GM18870 (cell line): Measurements from ENCODE around the gene UPK3A.
A peak's percentile ranks its signal among the peaks of the same experiment; 100 is the strongest.

Source experiments
- ATAC-seq: cut with Tn5 transposase; IDR thresholded peaks from one replicate; pipeline ENCODE4 v1.9.1; 2021; ENCODE audit warnings: moderate library complexity; ENCODE audit not compliant: unreplicated experiment

Gene UPK3A

DNA sequence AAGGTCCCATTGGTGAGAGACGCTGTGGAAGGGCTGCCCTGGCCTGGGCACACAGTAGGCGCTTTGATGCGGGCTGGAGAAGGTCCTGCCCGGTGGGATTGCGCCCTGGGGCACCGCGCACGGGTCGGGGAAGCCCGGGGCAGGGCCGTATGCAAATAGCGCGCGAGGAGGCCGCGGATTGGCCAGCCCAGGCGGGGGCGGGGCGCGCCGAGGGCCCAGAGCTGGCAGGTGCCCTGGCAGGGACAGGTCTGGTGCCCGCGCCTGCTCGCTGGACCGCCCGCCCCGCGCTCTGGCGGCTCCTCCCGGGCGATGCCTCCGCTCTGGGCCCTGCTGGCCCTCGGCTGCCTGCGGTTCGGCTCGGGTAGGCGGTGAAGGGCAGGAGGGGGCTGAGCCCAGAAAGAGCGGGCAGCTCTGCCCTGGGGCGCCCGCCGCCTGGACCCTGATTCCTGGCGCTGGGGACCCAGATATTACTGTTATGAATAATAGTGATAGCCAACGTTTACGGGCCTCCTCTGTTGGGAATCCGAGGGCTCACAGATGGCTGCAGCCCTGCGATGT is at the start of gene UPK3A:
Gene UPK3A (plus strand): TSS at position 245 of the 558 bp plus-strand sequence. CDS start 65 bp downstream, at position 310.
- ATAC-seq, result no peak

DNA sequence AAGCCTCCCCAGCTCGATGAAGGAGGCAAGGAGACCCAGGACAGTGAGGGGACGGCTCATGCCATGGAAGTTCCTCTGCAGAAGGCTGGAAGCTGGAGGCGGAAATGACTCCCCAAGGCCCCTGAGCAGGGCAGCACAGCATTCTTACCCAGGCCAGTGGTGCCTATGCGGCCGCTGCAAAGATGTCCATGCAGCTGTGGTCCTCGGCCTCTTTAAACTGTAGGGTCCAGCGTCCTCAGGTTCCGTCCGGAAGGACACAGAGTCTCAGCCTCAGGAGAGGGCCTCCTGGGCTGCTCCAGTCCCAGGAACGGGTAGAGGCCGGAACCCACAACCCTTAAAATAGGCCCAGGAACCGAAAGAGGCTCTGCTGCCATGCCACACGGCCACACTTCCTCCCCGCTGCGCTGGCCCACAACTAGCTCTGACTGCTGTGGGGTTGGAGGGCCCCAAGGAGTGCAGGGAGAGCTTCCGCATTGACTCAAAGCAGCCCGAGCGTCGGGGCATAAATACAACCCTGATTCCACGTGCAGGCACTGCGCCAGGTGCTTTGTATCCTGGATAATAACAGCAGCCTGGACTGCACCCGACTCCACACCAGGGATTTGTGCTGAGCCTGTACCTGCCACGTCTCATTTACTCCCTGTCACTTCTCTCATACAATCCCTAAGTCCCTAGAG is 49.5 kb upstream of the UPK3A start:
- ATAC-seq, result peak; percentile 61

DNA sequence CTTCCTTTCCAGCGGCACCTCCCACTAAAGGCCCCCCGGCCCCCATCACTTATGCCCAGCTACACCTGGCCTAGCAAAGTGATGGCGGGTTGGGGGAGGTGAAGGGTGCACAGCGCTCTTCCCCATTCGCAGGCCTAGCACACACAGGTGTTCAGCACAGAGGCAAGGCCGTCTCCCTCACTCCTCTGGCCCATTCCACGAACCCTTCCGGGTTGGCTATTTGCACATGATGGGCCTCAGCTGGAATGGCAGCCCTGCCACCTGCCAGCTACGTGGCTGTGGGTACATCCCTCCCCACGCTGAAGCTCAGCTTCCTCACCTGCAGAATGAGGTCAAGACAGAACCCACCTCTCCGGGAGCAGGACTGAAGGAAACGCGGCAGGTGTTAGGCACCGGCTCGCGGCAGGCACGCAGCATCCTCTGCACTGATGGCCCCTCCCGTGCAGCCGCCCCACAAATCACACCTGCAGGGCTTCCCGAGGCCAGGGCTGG is 48.9 kb upstream of the UPK3A start:
- no peak for ATAC-seq

DNA sequence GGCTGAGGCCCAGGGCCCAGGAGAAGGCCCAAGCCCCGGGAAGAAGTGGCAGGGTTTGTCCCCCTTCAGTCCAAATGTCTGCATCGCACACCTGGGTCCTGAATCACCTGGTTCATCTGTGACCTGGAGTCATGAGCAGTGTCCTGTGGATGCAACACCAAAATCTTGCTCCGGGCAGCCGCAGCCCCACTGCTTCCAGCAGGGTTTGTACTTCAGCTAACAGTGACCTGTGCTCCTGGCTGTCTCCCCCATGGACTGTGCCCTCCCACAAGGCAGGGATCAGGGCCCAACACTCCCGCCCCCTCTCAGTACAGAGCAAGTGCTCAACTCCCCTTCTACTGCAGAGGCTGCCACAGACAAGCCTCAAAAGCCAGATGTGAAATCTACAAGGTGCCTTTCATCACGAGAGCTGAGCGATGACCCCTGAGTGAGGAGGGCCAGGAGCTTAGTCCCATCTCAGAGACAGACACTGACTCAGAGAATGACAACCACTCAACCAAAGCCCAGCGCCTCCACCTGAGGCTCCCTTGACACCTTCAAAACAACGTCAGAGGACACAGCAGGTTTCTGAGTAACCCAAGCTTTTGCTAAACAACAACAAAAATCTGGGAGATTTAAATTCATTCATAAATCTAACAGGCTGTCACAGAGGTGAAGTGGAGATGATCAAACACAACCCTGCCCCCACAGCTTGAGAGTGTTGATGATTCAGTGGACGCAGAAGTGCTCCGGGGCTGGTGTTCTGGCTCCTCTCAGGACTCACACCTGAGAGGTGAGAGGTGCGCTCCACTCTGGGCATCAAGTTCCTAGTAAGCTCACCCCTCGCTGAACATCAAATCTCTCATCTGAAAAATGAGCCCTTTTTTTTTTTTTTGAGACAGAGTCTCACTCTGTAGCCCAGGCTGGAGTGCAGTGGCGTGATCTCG is 47.4 kb upstream of the UPK3A start:
- ATAC-seq, result no peak

DNA sequence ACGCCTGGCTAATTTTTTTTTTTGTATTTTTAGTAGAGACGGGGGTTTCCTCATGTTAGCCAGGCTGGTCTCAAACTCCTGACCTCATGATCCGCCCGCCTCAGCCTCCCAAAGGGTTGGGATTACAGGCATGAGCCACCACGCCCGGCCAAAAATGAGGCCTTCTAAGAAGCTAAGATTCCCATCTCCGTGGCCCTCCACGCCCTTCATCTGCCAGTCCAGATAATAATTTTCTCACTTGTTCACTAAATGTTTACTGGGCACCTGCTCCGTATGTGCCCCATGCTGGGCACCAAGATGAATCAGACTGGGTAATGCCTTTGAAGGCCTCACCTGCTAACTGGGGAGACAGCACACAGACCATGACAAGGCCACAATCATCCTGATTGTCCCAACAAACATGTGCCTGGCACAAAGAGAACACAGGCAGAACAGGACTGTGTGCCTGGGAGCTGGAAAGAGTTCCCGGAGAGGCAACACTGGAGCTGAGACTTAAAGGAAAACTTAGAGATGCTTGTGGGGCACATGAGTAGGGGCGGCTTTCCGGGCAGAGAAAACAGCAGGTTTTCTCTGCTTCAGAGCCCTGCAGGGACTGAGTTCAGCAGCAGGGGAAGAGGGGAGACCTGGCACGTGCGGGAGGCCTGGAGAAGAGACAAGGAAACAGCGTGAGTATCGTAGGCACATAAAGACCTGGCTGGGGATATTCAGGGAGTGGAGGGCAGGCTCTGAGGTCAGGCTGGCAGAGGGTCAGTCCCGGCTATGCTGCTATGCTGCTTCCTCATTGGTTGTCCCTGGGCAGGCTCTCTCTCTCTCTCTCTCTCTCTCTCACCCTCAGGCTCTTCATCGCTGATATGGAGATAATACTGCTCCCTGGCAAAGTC is 46.4 kb upstream of the UPK3A start:
- no peak for ATAC-seq

DNA sequence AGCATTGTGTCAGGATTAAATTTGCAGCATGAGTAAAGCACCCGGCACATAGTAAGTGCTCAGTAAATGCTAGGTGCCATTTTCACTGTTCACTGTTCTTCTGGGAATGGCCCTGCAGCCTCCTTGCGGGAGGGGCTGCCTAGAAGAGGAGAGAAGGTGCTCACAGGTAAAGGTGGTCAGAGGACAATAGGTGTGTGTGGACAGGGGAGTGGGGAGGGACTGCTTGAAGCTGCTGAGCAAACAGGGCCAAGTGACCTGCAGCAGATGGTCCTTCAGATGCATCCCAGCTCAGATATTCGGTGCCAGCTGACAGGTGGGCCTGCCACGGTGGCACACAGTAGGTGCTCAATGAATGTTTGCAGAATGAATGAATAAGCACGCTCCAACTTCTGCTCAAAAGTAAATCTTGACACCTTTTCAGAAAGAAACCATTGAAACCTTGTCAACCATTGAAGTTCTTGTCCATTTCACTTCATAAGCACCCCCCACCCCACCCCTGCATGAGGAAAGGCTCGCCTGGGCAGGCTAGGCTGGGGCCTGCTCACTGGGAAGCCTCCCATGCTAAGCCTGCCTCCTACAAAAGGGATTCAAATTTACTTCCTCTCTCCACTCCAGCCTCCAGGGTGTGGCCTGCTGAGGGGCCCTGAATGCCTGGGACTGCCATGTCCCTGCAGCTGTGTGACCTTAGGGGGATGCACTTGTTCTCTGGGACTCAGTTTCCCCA is 45.6 kb upstream of the UPK3A start:
- no peak for ATAC-seq

DNA sequence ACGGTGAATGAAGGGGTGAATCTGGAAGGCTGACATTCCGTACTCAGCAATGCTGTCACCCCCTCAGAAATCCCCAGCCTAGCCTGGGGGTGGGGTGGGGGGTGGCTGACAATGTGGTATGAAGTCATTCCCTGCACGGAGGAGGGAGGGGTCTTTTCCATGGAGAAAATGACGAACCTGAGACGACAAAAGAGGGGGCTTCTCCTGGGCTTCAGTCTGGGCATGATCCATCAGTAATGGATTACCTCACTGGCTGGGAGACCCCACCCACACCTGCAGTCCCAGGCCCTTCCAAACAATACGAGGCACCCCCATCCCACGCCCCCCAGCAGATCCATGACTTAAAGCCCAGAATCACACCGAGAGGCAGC is 45.1 kb upstream of the UPK3A start:
- no peak for ATAC-seq

DNA sequence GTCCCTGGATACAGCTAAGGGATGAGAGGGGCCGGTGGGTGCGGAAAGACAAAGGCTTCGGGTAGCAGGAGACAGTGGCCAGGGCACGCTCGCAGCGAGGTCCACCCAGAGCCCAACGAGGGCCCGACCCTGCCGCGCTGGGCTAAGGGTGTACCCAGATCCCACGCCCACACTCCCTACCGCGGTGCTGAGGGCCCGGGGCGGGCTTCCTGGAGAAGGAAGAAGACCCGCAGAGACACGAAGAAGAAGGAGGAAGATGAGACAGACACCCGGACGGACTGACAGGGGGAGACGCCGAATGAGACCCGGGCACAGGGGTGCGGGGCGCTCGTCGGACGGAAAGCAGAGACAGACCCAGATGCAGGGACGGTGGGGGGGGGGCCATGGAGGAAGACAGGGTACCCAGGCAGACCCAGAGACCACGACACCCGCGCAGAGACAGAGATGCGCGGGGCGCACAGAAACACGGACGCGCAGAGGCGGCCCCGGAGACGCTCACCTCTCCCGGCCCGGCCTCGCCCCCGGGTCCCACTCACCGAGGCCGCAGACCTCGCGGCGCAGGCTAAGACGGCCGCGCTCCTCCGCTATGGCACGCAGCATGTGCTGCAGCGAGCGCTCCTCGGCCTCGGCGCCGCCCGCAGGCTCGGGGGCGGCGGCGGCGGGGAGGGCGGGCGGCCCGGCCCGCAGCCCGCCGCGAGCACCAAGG is 44.5 kb upstream of the UPK3A start:
- no peak for ATAC-seq

DNA sequence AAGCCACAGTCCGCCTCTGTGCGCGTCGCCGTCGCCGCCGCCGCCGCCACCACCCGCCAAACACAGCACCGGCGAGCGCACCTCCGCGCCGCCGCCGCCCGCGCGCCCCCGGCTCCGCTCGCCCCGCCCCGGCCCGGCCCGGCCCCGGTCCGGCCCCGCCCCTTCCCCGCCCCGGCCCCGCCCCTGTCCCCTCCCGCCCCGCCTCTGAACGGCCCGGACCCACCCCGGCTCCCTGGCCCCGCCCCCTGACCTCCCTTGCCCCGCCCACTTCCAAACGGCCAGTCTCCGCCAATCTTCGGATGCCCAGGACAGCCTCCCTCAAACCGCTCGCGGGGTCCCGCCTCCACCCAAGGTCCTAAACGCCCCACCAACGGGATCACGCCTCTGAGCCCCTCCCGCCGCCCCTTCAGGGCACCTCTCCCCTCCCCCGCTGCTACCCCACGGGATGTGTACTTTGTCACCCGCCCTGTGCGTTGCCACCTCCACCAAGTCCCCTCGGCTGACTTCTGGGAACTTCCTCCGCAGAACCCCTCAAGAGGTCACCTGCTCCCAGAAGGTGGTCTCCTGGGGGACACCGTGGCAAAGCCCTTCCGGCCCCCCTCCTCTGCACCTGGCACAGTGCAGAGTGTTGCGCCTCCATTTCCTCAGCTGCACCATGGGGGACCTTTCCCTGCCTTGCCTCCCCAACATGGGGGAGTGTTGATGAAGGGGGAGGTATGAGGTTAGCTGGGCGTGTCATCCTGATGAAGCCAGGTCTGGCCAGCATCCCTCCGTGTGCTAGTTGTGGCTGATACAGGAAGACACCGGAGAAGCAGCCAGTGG is 43.7 kb upstream of the UPK3A start, which contains the start of gene KIAA0930:
Gene KIAA0930 (minus strand): TSS at position 85 of the 822 bp plus-strand sequence. CDS start 191 bp downstream, outside the sequence.
- no peak for ATAC-seq

DNA sequence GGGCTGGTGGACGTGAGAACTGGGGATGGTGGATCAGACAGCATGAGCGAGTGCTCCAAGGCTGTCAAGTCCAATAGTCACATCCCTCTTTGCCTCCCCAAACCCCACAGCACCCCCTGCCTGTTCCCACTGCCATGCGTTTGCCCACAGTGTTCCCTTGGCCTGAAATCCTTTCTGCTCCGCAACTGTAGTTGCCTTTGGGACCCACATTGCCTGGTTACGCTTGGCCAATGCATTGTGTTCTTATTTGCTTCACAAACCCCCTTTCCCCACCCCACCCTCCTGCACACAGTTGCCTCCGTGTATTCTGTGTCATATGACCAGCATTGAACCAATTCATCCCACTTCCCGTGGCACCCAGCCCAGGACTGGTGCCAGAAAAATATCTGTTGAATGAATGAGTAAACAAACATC is 42.0 kb upstream of the UPK3A start:
- no peak for ATAC-seq

DNA sequence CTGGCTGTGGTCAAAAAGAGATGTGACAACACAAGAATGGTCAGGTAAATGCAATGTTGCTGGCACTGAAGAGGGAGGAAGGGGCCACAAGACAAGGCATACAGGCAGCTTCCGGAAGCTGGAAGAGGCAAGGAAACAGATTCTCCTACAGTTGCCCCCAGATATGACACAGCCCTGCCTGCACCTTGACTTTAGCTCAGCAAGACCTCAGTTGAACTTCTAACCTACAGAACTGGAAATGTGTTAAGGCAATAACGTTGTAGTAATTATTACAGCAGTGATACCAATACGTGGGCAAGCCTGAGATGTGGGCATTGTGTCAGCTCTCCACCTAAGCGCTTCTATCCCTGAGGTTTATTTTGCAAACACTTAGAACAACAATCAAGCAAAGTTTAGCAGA is 39.8 kb upstream of the UPK3A start:
- ATAC-seq, result no peak

DNA sequence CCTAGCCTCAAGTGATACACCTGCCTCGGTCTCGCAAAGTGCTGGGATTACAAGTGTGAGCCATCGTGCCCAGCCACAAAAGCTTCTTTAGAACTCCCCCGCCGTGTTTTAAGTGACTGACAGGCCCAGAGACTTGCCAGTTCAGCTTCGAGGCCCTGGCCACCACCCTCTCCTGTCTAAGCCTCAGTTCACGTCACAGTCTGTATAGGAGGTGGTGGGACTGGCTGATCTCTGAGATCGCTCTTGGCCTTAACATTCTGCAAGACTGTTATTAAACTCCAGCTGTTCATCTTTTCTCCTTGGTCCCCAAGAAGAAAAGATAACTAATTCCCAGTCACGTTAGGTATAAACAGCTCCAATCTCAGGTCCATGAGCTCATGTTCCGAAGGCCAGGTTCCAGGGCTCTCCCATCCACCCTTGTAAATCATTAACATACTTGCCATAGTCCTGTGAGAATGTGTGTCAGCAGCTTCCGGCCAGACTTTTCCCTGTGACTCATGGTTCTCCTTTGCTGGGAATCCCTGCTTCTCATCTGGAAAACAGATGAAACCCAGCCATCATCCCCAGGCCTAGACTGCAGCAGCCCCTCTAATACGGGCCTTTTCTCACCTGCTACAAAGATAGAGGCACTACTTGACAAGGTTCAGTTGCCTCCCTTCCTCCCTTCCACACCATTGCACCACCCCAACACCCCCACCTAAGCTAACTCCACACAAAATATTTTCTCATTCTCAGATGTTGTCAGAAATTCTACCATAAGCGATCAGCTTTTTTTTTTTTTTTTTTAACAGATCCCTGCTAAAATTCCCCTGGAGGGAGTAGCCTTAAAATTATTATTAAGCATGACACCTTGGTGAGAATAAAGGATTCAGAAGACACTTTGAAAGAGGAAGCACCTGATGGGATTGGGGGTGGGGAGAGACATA is 38.4 kb upstream of the UPK3A start:
- no peak for ATAC-seq

DNA sequence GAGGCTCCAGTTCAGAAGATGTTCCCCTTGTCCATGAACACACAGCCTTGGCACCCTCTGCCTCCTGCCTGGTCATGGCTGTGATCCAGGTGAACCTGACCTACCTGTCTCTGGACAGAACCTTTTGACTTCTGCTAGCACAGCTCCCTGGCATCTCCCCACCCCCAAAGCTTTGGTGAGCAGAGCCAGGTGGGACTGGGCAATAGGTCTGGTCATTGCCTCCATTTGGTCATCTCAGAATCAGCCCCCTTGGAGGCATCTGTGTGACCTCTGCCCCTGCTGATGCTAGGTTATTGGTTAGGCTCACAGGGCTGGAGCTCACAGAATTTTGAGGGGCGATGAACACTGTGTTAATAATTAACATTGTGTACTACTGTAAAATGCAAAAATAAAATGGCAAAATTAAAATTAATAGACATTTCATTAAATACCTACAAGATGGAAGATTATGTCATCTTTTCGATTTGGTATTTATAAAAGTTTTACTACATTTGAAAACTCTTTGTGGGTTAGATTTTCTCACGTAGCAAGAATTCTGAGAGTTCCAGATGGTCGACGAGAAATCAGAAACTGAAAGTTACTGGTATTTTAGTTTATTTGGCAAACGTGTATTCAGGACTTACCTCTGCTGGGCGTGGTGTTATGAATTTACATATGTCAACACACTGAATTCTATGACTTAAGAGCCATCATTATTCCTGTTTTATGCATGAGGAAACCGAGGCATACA is 35.8 kb upstream of the UPK3A start:
- peak; percentile 74 for ATAC-seq

DNA sequence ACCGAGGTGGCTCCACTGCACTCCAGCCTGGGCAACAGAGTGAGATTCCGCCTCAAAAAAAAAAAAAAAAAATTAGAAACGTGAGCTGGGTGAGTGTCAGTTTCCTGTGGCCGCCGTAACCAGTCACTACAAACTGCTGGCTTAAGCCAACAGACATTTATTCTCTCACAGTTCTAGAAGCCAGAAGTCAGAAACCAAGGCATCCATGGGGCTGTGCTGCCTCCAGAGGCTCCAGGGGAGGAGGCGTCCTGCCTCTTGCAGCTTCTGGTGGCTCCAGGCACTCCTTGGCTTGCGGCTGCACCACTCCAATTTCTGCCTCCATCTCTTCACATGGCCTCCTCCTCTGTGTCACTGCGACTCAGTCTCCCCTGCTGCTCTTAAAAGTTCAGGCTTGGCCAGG is 32.9 kb upstream of the UPK3A start:
- ATAC-seq, result no peak

DNA sequence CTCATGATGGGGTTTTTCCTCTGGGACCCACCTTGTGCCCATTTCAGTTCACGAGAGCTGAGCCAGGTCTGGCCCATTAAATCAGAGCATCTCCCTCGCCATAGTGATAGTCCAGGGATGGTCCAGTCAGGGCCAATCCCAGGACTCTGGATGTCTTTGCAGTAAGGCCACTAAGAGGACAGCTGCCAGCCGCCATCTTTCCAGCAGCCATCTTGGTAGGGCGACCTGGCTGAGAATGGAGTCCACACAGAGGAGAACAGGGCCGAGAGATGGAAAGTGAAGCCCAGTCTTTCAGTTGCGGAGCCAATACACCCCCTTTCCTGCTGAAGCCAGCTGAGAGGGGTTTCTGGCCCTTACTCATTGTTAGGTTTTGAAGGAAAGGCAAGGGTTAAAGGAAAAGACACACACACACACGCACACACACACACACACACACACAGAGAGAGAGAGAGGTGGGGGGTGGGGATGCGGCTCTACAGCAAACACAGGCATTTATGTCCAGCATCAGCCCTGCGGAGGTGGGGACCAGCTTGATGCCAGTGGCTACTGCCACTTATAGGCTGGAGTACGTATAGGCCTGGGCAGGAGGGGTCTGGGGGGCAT is 31.6 kb upstream of the UPK3A start:
- no peak for ATAC-seq

DNA sequence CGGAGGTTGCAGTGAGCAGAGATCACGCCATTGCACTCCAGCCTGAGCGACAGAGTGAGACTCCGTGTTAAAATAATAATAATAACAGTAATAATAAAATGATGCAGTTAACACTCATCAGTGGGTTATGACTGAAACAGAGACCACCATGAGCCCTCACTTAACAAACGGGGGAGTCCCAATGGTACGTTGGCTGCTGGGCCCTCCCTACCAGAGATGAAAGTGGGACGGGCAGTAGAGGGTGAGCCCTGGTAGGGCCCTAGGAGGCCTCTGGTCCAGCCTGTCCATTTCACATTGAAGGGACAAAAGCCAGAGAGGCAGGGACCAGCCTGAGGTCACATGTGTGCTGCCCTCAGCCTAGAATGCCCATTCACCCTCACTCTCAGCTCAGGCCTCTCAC is 30.4 kb upstream of the UPK3A start:
- no peak for ATAC-seq
